ENCODE measurements around the gene NUP188. TPM values are rescaled to one million over a fixed set of nuclear protein-coding genes. Genes with fewer than 3 reads are reported as not detected.
A peak's percentile ranks its signal among the peaks of the same experiment; 100 is the strongest.
"Not testable (repeated sequence)": the region's sequence is repeated elsewhere in the genome, so short reads cannot be mapped to it uniquely, and the experiment has no call there.

Gene NUP188
- total RNA-seq, 1 experiment from 2014 or later = 98.9 TPM

DNA sequence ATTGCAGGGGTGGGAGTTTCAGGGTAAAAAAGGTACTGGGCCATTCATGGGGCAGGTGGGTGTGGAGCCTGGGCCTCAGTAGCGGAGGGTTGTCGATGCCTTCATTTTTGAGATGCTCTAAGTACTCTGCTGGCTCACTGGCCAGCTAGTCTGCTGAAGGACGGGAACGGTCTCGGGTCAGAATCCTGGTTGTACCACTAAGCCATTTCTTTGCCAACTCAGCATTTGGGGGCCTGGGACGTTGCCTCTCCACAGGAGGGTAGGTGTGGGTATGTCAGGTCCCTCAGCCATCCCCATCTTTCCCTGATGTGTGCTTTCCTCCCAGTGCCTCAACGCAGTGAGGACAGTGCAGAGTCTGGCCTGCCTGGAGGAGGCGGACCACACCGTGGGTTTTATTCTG, 55.5 kb downstream of the NUP188 start:
- H3K9me3 Mint-ChIP-seq = no peaks in the 10 kb centered on the region
- no peak overlapping the region for H3K4me3 Mint-ChIP-seq
- no peak for TF ChIP-seq ZNF671 (CRISPR knock-in tag; IDR thresholded peaks at IDR 0.05)
- TF ChIP-seq FOXJ3 (CRISPR knock-in tag; IDR thresholded peaks at IDR 0.05; ENCODE audit: borderline replicate concordance) = no peak
- TF ChIP-seq, protein P1, sequence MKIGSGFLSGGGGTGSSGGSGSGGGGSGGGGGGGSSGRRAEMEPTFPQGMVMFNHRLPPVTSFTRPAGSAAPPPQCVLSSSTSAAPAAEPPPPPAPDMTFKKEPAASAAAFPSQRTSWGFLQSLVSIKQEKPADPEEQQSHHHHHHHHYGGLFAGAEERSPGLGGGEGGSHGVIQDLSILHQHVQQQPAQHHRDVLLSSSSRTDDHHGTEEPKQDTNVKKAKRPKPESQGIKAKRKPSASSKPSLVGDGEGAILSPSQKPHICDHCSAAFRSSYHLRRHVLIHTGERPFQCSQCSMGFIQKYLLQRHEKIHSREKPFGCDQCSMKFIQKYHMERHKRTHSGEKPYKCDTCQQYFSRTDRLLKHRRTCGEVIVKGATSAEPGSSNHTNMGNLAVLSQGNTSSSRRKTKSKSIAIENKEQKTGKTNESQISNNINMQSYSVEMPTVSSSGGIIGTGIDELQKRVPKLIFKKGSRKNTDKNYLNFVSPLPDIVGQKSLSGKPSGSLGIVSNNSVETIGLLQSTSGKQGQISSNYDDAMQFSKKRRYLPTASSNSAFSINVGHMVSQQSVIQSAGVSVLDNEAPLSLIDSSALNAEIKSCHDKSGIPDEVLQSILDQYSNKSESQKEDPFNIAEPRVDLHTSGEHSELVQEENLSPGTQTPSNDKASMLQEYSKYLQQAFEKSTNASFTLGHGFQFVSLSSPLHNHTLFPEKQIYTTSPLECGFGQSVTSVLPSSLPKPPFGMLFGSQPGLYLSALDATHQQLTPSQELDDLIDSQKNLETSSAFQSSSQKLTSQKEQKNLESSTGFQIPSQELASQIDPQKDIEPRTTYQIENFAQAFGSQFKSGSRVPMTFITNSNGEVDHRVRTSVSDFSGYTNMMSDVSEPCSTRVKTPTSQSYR (CRISPR knock-in tag; IDR thresholded peaks at IDR 0.05) = no peak
- TF ChIP-seq, protein P2, sequence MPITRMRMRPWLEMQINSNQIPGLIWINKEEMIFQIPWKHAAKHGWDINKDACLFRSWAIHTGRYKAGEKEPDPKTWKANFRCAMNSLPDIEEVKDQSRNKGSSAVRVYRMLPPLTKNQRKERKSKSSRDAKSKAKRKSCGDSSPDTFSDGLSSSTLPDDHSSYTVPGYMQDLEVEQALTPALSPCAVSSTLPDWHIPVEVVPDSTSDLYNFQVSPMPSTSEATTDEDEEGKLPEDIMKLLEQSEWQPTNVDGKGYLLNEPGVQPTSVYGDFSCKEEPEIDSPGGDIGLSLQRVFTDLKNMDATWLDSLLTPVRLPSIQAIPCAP (CRISPR knock-in tag; IDR thresholded peaks at IDR 0.05) = no peak
- TF ChIP-seq, protein P3, sequence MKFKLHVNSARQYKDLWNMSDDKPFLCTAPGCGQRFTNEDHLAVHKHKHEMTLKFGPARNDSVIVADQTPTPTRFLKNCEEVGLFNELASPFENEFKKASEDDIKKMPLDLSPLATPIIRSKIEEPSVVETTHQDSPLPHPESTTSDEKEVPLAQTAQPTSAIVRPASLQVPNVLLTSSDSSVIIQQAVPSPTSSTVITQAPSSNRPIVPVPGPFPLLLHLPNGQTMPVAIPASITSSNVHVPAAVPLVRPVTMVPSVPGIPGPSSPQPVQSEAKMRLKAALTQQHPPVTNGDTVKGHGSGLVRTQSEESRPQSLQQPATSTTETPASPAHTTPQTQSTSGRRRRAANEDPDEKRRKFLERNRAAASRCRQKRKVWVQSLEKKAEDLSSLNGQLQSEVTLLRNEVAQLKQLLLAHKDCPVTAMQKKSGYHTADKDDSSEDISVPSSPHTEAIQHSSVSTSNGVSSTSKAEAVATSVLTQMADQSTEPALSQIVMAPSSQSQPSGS (CRISPR knock-in tag; IDR thresholded peaks at IDR 0.05; ENCODE audit: borderline replicate concordance, low read depth) = no peak
- no peak for TF ChIP-seq SOX15 (CRISPR knock-in tag; IDR thresholded peaks at IDR 0.05)
- TF ChIP-seq, protein P4, sequence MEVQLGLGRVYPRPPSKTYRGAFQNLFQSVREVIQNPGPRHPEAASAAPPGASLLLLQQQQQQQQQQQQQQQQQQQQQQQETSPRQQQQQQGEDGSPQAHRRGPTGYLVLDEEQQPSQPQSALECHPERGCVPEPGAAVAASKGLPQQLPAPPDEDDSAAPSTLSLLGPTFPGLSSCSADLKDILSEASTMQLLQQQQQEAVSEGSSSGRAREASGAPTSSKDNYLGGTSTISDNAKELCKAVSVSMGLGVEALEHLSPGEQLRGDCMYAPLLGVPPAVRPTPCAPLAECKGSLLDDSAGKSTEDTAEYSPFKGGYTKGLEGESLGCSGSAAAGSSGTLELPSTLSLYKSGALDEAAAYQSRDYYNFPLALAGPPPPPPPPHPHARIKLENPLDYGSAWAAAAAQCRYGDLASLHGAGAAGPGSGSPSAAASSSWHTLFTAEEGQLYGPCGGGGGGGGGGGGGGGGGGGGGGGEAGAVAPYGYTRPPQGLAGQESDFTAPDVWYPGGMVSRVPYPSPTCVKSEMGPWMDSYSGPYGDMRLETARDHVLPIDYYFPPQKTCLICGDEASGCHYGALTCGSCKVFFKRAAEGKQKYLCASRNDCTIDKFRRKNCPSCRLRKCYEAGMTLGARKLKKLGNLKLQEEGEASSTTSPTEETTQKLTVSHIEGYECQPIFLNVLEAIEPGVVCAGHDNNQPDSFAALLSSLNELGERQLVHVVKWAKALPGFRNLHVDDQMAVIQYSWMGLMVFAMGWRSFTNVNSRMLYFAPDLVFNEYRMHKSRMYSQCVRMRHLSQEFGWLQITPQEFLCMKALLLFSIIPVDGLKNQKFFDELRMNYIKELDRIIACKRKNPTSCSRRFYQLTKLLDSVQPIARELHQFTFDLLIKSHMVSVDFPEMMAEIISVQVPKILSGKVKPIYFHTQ (CRISPR knock-in tag; IDR thresholded peaks at IDR 0.05) = no peak
- TF ChIP-seq MYBL2 (CRISPR knock-in tag; IDR thresholded peaks at IDR 0.05) = no peak
- ChIA-PET CTCF (interaction anchor here (0.9 to 1.9 kb wide), 2 partner anchors 10 to 94 kb away, joined by 3 to 6 read pairs; no protein-coding TSS in a partner anchor), POLR2A (interaction anchor here (1.4 kb wide), 1 partner anchor 78 kb away, joined by 4 read pairs; the partner anchor contains the start of gene DOLPP1)
- no peak for DNase-seq (ENCODE audit: low spot score)
- no peak for ATAC-seq
- H3K4me1 Mint-ChIP-seq = 0 out of 2 replicates have a peak, but pooled peaks cover 2% of the 10 kb centered on the region
- H3K27ac Mint-ChIP-seq = no peak overlapping the region
- H3K36me3 Mint-ChIP-seq = peaks cover 72% of the 10 kb centered on the region
- H3K27me3 Mint-ChIP-seq (ENCODE audit: low read depth) = no peaks in the 10 kb centered on the region

DNA sequence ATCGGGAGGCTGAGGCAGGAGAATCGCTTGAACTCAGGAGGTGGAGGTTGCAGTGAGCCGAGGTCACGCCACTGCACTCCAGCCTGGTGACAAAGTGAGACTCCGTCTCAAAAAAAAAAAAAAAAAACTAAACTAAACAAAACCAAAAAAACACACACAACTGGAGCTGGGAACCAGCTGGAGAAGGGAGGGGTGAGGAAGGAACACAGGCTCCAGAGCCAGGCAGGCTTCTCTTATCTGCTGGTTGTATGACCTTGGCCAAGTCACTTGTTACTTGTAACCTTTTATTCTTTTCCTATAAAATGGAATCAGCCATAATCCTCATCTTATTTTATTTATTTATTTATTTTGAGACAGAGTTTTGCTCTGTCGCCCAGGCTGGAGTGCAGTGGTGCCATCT, 56.7 kb downstream of the NUP188 start:
- ChIA-PET CTCF (interaction anchor here (0.7 to 0.9 kb wide), 3 partner anchors 11 to 142 kb away, joined by 3 read pairs; no protein-coding TSS in a partner anchor), POLR2A (interaction anchor here (0.6 to 1.4 kb wide), 4 partner anchors 9 to 568 kb away, joined by 3 to 5 read pairs (median 4); partner anchors contain the start of gene DOLPP1)
- H3K4me3 Mint-ChIP-seq; ATAC-seq; H3K27ac Mint-ChIP-seq; H3K9me3 Mint-ChIP-seq; H3K27me3 Mint-ChIP-seq (ENCODE audit: low read depth); DNase-seq (ENCODE audit: low spot score); H3K4me1 Mint-ChIP-seq: not testable (repeated sequence)
- peaks cover 62% of the 10 kb centered on the region for H3K36me3 Mint-ChIP-seq

DNA sequence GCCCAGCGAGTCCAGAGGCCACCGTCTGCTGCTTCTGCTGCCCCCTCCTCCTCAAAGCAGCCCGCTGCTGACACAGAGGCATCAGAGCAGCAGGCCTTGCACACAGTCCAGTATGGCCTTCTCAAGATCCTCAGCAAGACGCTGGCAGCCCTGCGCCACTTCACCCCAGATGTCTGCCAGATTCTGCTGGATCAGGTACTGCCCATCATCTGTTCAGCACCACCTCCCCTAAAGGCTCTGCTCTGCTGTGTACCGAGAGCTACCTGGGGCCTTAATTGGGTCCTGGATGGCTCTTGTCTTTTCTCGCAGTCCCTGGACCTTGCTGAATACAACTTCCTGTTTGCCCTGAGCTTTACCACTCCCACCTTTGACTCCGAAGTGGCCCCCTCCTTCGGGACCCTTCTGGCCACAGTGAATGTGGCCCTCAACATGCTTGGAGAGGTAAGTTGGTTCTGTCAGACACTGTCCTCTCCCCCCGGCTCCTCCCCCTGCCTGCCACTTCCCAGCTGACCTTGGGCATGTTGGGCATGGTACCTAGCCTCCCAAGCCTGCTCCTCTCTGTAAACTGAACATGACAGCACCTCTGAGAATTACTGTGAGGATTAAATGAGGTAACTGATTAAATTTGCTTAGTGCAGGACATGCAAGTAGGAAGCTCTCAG, 58.0 kb downstream of the NUP188 start:
- peak overlapping the region; percentile 80 for H3K27ac Mint-ChIP-seq
- DNase-seq (ENCODE audit: low spot score) (no peak), ATAC-seq (no peak)
- POLR2A ChIA-PET = interaction anchor here (0.6 kb wide), 1 partner anchor 41 kb away, joined by 3 read pairs; no protein-coding TSS in a partner anchor
- H3K27me3 Mint-ChIP-seq (ENCODE audit: low read depth) = no peaks in the 10 kb centered on the region
- H3K4me3 Mint-ChIP-seq = no peak overlapping the region
- CTCF ChIA-PET = interaction anchor here (0.9 to 1.3 kb wide), 5 partner anchors 12 to 76 kb away, joined by 3 to 11 read pairs (median 4); partner anchors contain the start of gene SH3GLB2
- H3K9me3 Mint-ChIP-seq = no peaks in the 10 kb centered on the region
- TF ChIP-seq ESRRA (CRISPR knock-in tag; IDR thresholded peaks at IDR 0.05; ENCODE audit: borderline replicate concordance) = no peak
- no peak for TF ChIP-seq ZBTB21 (CRISPR knock-in tag; IDR thresholded peaks at IDR 0.05; ENCODE audit: borderline replicate concordance)
- TF ChIP-seq KAT7 (CRISPR knock-in tag; IDR thresholded peaks at IDR 0.05; ENCODE audit: borderline replicate concordance) = no peak
- TF ChIP-seq SMAD3 (CRISPR knock-in tag; IDR thresholded peaks at IDR 0.05; ENCODE audit: borderline replicate concordance) = no peak
- no peak for TF ChIP-seq ZNF671 (CRISPR knock-in tag; IDR thresholded peaks at IDR 0.05)
- TF ChIP-seq TEAD1 (CRISPR knock-in tag; IDR thresholded peaks at IDR 0.05) = no peak
- H3K36me3 Mint-ChIP-seq = peaks cover 50% of the 10 kb centered on the region
- 0 out of 2 replicates have a peak, but pooled peaks cover 2% of the 10 kb centered on the region for H3K4me1 Mint-ChIP-seq

Measured in WTC11 (cell line).